Endothelial cell (in vitro differentiated cells): ENCODE measurements around the gene CCDC106. TPM values are rescaled to one million over a fixed set of nuclear protein-coding genes. Genes with fewer than 3 reads are reported as not detected.

Experiments used
- DNase-seq: peaks from one replicate; pipeline ENCODE4 v3.0.0; 2021; ENCODE audit warnings: low spot score
- H3K27ac Mint-ChIP-seq: one replicate; pipeline ENCODE4 v1.8.0; 2021; ENCODE audit warnings: mixed read lengths, inconsistent platforms; ENCODE audit not compliant: unreplicated experiment
- H3K27me3 Mint-ChIP-seq: one replicate; pipeline ENCODE4 v1.8.0; 2021; ENCODE audit warnings: mild to moderate bottlenecking, moderate library complexity, mixed read lengths, inconsistent platforms; ENCODE audit not compliant: unreplicated experiment
- H3K36me3 Mint-ChIP-seq: one replicate; pipeline ENCODE4 v1.8.0; 2021; ENCODE audit warnings: mild to moderate bottlenecking, low read depth, mixed read lengths, inconsistent platforms; ENCODE audit not compliant: unreplicated experiment
- H3K4me1 Mint-ChIP-seq: one replicate; pipeline ENCODE4 v1.8.0; 2021; ENCODE audit warnings: mild to moderate bottlenecking, mixed read lengths, inconsistent platforms; ENCODE audit not compliant: unreplicated experiment
- H3K4me3 Mint-ChIP-seq: one replicate; pipeline ENCODE4 v1.8.0; 2021; ENCODE audit warnings: mild to moderate bottlenecking, mixed read lengths, inconsistent platforms; ENCODE audit not compliant: unreplicated experiment
- H3K9me3 Mint-ChIP-seq: one replicate; pipeline ENCODE4 v1.8.0; 2021; ENCODE audit warnings: mixed read lengths, inconsistent platforms; ENCODE audit not compliant: unreplicated experiment
- total RNA-seq: library from RNA; stranded (reverse); fragmentation: NEBNext Ultra II Directional; extraction: Animal tissue kit (Norgen Biotek cat#: 25700); gene quantifications from one replicate; pipeline ENCODE4 v1.2.1, GENCODE V29; 2021; ENCODE audit not compliant: unreplicated experiment
- TF ChIP-seq, protein P1 (sequence below): fragments of 200-600 bp; sonication (generic); IDR thresholded peaks from one replicate; pipeline ENCODE4 v1.5.0; 2021; ENCODE audit warnings: antibody characterized with exemption; ENCODE audit not compliant: unreplicated experiment

Gene CCDC106
- total RNA-seq, 1 donor from 2014 or later: 20.1 TPM

DNA sequence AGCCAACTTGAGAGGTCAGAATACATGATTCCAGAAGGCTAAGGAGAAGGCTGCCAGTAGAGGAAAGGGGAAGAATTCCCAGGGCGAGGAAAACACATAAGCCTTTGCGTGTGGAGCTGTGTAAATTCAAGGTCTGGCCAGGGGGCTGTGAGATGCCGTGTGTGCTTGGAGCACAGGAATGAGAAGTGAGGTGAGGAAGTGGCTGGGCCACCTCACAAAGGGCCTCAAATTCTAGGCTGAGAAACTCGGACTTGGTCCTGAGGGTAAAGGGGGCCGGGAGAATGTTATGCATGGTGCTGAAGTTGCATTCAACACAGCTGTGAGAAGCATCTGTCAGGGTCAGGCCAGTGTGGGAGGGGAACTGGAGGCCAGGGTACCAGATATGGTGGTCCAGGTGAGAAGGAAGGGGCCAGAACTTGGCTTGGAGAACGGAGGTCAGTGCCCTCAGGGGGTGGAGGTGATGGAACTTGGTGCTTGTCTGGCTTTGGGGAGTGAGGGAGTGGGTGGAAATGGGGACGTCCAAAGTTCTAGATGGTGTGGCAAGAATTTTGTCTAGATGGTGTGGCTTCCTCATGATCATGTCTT is 12.1 kb upstream of the CCDC106 start:
- no peak for DNase-seq
- peaks cover 27% of the 10 kb centered on the region for H3K4me1 Mint-ChIP-seq
- peaks cover 14% of the 10 kb centered on the region for H3K36me3 Mint-ChIP-seq
- H3K4me3 Mint-ChIP-seq: peak overlapping the region; percentile 99
- peak overlapping the region; percentile 100 for H3K27ac Mint-ChIP-seq
- TF ChIP-seq, protein P1, sequence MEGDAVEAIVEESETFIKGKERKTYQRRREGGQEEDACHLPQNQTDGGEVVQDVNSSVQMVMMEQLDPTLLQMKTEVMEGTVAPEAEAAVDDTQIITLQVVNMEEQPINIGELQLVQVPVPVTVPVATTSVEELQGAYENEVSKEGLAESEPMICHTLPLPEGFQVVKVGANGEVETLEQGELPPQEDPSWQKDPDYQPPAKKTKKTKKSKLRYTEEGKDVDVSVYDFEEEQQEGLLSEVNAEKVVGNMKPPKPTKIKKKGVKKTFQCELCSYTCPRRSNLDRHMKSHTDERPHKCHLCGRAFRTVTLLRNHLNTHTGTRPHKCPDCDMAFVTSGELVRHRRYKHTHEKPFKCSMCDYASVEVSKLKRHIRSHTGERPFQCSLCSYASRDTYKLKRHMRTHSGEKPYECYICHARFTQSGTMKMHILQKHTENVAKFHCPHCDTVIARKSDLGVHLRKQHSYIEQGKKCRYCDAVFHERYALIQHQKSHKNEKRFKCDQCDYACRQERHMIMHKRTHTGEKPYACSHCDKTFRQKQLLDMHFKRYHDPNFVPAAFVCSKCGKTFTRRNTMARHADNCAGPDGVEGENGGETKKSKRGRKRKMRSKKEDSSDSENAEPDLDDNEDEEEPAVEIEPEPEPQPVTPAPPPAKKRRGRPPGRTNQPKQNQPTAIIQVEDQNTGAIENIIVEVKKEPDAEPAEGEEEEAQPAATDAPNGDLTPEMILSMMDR: no peak
- peaks cover 19% of the 10 kb centered on the region for H3K27me3 Mint-ChIP-seq
- no peaks in the 10 kb centered on the region for H3K9me3 Mint-ChIP-seq

DNA sequence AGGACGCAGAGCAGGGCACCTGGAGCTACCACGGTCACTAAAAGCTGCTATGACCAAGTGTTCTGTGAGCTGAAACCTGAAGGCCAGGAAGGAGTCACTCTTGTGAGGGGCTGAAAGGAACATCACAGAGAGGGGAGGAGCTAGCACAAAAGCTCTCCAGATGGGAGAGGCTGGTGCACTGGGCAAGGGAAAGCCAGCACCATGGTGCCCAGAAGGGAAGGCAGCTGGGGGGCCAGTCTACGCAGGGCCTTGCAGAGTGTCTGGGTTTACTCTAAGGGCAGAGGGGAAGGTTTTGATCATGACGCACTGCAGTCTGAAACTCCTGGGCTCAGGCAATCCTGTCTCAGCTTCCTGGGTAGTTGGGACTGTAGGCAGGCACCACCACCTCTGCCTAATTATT is 11.3 kb upstream of the CCDC106 start:
- DNase-seq: no peak
- Mint-ChIP-seq H3K9me3 (no peaks in the 10 kb centered on the region), H3K27me3 (peaks cover 21% of the 10 kb centered on the region), H3K27ac (peak overlapping the region; percentile 100), H3K36me3 (peaks cover 15% of the 10 kb centered on the region), H3K4me3 (peak overlapping the region; percentile 99), H3K4me1 (peaks cover 31% of the 10 kb centered on the region)
- TF ChIP-seq, protein P1: no peak

DNA sequence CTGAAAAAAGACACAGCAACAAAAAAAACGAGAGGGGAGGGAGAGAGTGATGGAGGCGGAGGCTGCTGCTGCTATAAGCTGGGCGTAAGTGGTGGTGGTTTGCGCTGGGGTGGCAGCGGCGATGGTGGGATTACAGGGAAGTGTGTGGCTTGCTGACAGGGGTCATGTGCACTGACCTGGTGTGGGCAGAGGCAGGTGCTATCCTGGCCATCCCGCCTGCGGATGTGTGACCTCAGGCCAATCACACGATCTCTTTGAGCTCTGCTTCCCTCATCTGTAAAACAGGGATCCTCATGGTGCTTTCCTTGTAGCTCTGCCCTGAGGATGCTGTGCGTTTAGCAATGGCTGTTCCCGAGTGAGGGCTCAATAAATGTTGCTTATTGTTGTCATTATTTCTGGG is 10.5 kb upstream of the CCDC106 start:
- H3K4me3 Mint-ChIP-seq: peak overlapping the region; percentile 65
- H3K27me3 Mint-ChIP-seq: peaks cover 21% of the 10 kb centered on the region
- DNase-seq: no peak
- H3K36me3 Mint-ChIP-seq: peaks cover 20% of the 10 kb centered on the region
- H3K27ac Mint-ChIP-seq: peak overlapping the region; percentile 77
- TF ChIP-seq, protein P1: no peak
- no peaks in the 10 kb centered on the region for H3K9me3 Mint-ChIP-seq
- peaks cover 36% of the 10 kb centered on the region for H3K4me1 Mint-ChIP-seq

DNA sequence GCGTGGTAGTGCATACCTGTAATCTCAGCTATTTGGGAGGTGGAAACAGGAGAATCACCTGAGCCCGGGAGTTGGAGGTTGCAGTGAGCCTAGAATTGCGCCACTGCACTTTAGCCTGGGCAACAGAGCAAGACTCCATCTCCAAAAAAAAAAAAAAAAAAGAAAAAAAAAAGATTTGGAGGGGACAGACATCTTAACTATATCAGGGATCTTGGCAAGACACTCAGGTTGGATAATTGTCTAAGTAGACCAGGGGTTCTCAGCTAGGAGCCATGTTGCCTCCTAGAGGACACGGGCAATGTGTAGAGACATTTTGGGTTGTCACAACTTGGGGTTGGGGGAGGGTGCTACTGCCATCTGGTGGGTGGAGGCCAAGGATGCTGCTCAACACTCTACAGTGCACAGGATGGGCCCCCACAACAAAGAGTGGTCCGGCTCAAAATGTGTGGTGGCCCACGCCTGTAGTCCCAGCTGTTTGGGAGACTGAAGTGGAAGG is 9.1 kb upstream of the CCDC106 start:
- Mint-ChIP-seq H3K27me3 (peaks cover 23% of the 10 kb centered on the region), H3K9me3 (no peaks in the 10 kb centered on the region), H3K36me3 (peaks cover 26% of the 10 kb centered on the region), H3K27ac (peak overlapping the region; percentile 36), H3K4me1 (peaks cover 43% of the 10 kb centered on the region), H3K4me3 (peak overlapping the region; percentile 78)
- TF ChIP-seq, protein P1: peak; percentile 30
- DNase-seq: peak; percentile 55

DNA sequence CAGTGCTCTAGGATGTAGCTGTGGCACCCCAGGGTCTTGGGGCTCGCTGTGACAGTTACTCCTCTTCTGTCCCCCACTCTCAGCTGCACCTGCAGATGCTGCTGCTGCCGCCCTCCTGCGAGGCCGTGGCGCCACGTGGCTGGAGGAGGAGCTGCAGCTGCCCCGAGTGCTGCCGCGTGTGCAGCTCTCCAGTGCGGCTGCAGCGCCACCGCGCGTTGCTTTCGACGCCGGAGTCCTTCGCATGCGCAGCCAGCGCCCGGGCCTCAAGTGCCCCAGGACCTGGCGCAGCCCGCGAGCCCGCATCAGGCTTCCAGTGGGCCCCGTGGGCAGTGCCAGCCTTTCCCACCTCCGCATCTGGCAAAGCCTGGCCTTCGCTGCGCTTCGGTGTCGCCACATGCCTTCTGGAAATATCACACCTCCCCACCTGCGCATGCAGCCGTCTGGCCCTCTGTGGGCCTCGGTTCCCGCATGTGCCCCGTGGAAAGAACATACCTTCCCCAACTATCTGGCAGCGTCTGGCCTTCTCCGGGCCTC is 7.9 kb upstream of the CCDC106 start:
- no peaks in the 10 kb centered on the region for H3K9me3 Mint-ChIP-seq
- H3K4me1 Mint-ChIP-seq: peaks cover 38% of the 10 kb centered on the region
- H3K27me3 Mint-ChIP-seq: peaks cover 22% of the 10 kb centered on the region
- H3K27ac Mint-ChIP-seq: peak overlapping the region; percentile 70
- peak overlapping the region; percentile 91 for H3K4me3 Mint-ChIP-seq
- DNase-seq: no peak
- peaks cover 26% of the 10 kb centered on the region for H3K36me3 Mint-ChIP-seq
- TF ChIP-seq, protein P1: no peak
